GM12891 (cell line): Measurements from ENCODE around the gene DSCAM.

Experiments
- DNase-seq: peaks from one replicate; pipeline ENCODE4 v3.0.0; 2011; ENCODE audit warnings: low spot score; ENCODE audit not compliant: insufficient read length
- FAIRE-seq: peaks from 2 replicates; lab custom pipeline; 2011; peaks lifted over from hg19 to GRCh38; lab: Jason Lieb, UNC
- PAX5 ChIP-seq: IDR thresholded peaks from 2 replicates; pipeline ENCODE4 v1.6.1; 2011; ENCODE audit warnings: low read length, moderate library complexity, mild to moderate bottlenecking; ENCODE audit not compliant: insufficient read depth, severe bottlenecking
- POLR2A ChIP-seq: IDR thresholded peaks from 2 replicates; pipeline ENCODE4 v1.6.1; 2011; ENCODE audit warnings: low read depth, low read length, control low read depth
- POLR2AphosphoS5 ChIP-seq: IDR thresholded peaks from 2 replicates; pipeline ENCODE4 v1.6.1; 2011; ENCODE audit warnings: low read depth, low read length, control low read depth
- POU2F2 ChIP-seq: IDR thresholded peaks from 2 replicates; pipeline ENCODE4 v1.6.1; 2011; ENCODE audit warnings: low read depth, mild to moderate bottlenecking, control low read depth, low read length, moderate library complexity
- SPI1 ChIP-seq: IDR thresholded peaks from 2 replicates; pipeline ENCODE4 v1.6.1; 2011; ENCODE audit warnings: low read depth, low read length, control low read depth
- TAF1 ChIP-seq: IDR thresholded peaks from 2 replicates; pipeline ENCODE4 v1.6.1; 2011; ENCODE audit warnings: low read depth, low read length, control low read depth

Gene DSCAM

DNA sequence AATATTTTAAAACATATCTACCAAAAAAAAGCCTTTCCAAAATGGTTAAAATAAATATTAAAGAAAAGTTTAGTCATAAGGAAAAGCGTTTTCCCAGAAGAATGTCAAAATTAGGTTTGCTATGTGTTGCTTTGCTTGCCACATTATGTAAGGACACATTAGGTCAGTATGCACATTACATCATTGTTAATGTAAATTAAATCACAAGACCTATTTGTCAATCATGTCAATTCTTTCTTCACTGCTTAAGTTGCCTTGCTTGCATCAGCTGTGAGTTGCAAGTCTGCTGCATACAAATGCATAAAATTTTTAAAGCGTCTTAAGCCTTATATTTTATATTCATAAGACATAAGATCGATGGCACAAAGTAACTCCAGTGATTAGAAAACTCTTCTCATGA lies 530.9 kb downstream of the DSCAM start:
- TF ChIP-seq PAX5 (no peak), TAF1 (no peak), POU2F2 (no peak), POLR2A (no peak), SPI1 (no peak), POLR2AphosphoS5 (no peak)
- DNase-seq (no peak), FAIRE-seq (no peak)

GRCh38 chr21:40315626-40316025 lies 531.3 kb downstream of the DSCAM start:
- no peak for TF ChIP-seq POLR2AphosphoS5
- TF ChIP-seq PAX5, result no peak
- no peak for TF ChIP-seq POU2F2
- TF ChIP-seq SPI1, result no peak
- FAIRE-seq (no peak), DNase-seq (no peak)

GRCh38 chr21:40313260-40313659 lies 533.7 kb downstream of the DSCAM start:
- FAIRE-seq (no peak), DNase-seq (no peak)
- TF ChIP-seq POLR2A (no peak), SPI1 (no peak), POLR2AphosphoS5 (no peak), POU2F2 (no peak), PAX5 (no peak), TAF1 (no peak)

- FAIRE-seq, result no peak
- TF ChIP-seq POLR2AphosphoS5, result no peak
- no peak for TF ChIP-seq POU2F2
- no peak for TF ChIP-seq POLR2A
- no peak for TF ChIP-seq PAX5
- no peak for TF ChIP-seq SPI1
- no peak for TF ChIP-seq TAF1
- DNase-seq, result no peak
Measured at GRCh38 chr21:40300300-40300699, 546.7 kb downstream of the DSCAM start.

- DNase-seq (no peak), FAIRE-seq (no peak)
- TF ChIP-seq PAX5 (no peak), POU2F2 (no peak), POLR2AphosphoS5 (no peak), TAF1 (no peak), SPI1 (no peak), POLR2A (no peak)
Measured at GRCh38 chr21:40299451-40299850, 547.5 kb downstream of the DSCAM start.

- no peak for TF ChIP-seq TAF1
- TF ChIP-seq POLR2AphosphoS5, result no peak
- TF ChIP-seq POU2F2, result no peak
- TF ChIP-seq POLR2A, result no peak
- TF ChIP-seq SPI1, result no peak
- no peak for TF ChIP-seq PAX5
- FAIRE-seq (no peak), DNase-seq (no peak)
Measured at GRCh38 chr21:40294345-40294744, 552.6 kb downstream of the DSCAM start.

DNA sequence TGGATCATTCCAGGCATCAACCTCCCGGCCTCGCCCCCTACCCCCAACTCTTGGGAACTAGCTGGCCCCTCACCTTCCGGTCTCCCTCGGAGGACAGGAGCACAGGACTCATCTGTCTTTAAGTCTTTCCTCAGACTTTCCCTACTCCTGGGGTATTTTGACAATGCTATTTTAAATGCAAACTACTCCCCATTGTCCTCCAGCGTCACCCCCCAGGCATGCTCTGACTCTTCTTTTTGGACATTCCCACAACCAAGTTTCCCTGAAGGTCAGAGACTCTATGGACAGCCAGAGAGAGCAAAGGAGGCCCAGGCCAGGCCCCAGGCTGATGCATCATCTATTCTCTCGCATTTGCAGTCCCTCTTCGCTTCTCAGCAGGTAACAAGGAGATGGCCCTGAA lies 555.4 kb downstream of the DSCAM start:
- FAIRE-seq (no peak), DNase-seq (no peak)
- TF ChIP-seq TAF1, result no peak

GRCh38 chr21:40284409-40284808 lies 562.5 kb downstream of the DSCAM start:
- TF ChIP-seq POLR2AphosphoS5 (no peak), POLR2A (no peak), POU2F2 (no peak), SPI1 (no peak), TAF1 (no peak), PAX5 (no peak)
- no peak for DNase-seq
- FAIRE-seq, result no peak

DNA sequence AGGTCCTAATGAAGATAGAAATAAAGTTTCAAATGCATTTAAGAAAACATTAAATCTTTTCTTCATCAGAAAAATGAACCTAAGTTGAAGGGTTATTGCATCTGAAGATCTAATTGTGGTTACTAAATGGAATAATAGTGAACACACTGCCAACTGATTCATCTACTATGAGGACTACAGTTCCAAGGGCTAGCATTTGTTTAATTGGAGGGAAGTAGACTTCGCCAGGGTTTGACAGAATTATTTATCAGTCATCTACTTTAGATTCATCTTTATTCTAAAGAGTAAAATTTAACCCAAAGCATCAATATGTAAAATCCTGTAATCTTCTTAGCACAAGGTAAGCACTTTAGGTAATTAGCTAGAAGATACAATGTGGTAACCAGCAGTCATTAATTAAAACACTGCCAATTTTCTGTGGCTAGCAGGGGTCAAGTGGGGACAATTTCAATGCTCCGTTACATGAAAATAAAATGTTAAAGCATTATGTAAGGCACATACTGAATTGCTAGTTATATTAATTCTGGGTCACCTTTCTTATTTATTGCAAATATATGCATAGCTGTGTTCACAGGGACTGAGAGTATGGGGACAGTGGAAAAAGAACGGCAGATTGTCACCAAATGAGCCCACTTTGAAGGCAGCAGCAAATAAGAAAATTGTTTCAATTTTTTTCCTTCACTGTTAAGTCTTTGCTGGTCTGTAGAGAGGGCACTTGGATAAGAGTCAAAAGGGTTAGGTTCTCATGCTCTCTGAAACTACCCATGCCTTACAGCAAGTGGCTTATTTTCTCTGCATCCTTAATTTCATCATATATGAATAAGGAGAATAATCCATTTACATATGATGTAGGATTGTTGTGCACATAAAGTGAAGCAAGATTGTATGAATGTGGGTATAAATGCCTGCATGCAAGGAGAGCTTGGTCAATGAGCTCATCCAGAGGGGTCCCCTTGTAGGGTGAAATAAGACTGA lies 563.8 kb downstream of the DSCAM start:
- TF ChIP-seq PAX5 (no peak), POU2F2 (no peak), TAF1 (no peak), SPI1 (no peak), POLR2AphosphoS5 (no peak), POLR2A (no peak)
- DNase-seq (no peak), FAIRE-seq (no peak)

DNA sequence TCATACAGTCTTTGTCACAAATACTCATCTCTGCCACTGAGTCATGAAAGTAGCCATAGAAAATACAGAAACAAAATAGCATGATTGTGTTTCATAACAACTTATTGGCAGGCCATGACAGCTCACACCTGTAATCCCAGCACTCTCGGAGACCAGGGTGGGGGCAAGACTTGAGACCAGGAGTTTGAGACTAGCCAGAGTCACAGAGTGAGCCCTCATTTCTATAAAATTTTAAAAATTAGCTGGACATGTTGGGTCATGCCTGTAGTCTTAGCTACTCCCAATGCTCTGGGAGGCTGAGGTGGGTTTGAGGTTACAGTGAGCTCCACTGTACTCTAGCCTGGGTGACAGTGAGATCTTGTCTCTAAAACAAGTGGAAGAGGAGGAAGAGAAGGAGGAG lies 568.6 kb downstream of the DSCAM start:
- TF ChIP-seq POLR2AphosphoS5 (no peak), PAX5 (no peak), POLR2A (no peak), TAF1 (no peak), POU2F2 (no peak), SPI1 (no peak)
- FAIRE-seq (no peak), DNase-seq (no peak)
